ENCODE measurements around the gene STIM1.

STIM1 gene

DNA sequence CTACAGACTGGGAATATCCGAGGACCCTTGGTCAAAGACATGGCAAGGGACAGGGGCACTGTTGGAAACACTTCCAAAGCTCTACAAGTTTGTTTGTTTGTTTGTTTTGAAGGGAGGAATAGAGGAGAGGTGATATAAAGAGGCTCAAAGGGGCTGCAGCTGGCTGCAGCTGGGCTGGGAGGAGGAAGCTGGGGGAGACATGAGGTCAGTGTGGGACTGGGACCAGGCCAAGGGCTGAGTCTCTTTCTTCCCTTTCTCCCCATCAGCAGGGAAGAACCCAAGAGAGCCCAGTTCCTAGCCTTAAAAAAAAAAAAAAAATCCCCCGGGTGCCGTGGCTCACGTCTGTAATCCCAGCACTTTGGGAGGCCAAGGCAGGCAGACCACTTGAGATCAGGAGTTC is 19.7 kb upstream of the STIM1 start:
- in situ Hi-C loops (cut with MboI; ENCODE audit: low sequenced_read_pairs), result no loop called here
- Histone ChIP-seq H3K27me3 (ENCODE audit: low read depth) (no peaks in the 10 kb centered on the region), H3K9me3 (no peaks in the 10 kb centered on the region), H3K4me1 (peaks cover 12% of the 10 kb centered on the region), H3K36me3 (replicated peaks) (peaks cover 21% of the 10 kb centered on the region), H3K4me3 (no peak overlapping the region)
- DNase-seq (ENCODE audit: low spot score in 2 of 2), result no peak

DNA sequence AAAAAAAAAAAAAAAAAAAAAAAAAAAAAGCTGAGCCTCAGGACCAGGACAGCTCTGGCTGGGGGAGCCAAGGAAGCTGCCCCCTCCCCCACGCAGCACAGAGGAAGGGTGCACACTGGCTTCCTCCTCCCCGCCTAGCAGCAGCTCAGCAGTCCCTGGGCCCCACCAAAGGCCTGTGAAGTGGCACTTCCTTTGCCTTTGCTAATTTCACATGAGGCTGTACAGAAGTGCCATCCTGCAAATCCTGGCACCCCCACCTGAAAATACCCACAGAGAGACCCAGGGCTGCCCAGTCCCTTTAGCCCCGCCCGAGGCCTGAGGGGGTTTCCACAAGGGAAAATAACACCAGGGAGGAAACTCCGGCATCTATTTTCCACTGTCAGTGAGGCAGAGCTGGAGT is 18.6 kb upstream of the STIM1 start:
- Histone ChIP-seq H3K4me3 (no peak overlapping the region), H3K9me3 (peaks cover 3% of the 10 kb centered on the region; the same call in 1 of the 2 replicates), H3K4me1 (peaks cover 12% of the 10 kb centered on the region), H3K36me3 (replicated peaks) (peaks cover 21% of the 10 kb centered on the region), H3K27me3 (ENCODE audit: low read depth) (no peaks in the 10 kb centered on the region)
- in situ Hi-C loops (cut with MboI; ENCODE audit: low sequenced_read_pairs), result no loop called here
- no peak for DNase-seq (ENCODE audit: low spot score in 2 of 2)

DNA sequence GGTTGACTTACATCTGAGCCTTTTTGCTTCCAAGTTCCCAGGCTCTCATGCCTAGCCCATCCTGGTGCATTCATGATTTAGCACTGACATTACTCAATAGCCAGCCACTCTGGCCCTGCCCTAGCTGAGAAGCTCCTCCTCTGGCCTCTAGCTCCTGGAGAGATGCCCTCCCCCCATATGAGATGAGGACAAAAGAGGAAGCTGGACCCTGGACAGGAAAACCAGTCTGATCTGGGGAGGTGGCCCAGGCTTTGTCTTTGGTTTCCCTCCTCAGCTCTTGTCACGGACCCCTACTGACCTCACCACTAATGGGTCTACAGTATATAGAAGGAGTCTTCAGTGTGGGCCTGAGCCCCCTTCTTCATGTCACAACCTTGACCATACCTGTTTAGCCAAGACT is 17.7 kb upstream of the STIM1 start:
- DNase-seq (ENCODE audit: low spot score in 2 of 2), result no peak
- peaks cover 21% of the 10 kb centered on the region for H3K36me3 ChIP-seq (replicated peaks)
- in situ Hi-C loops (cut with MboI; ENCODE audit: low sequenced_read_pairs), result no loop called here
- H3K9me3 ChIP-seq, result peaks cover 5% of the 10 kb centered on the region; the same call in 1 of the 2 replicates
- H3K27me3 ChIP-seq (ENCODE audit: low read depth), result no peaks in the 10 kb centered on the region
- no peak overlapping the region for H3K4me3 ChIP-seq
- H3K4me1 ChIP-seq, result peaks cover 12% of the 10 kb centered on the region

DNA sequence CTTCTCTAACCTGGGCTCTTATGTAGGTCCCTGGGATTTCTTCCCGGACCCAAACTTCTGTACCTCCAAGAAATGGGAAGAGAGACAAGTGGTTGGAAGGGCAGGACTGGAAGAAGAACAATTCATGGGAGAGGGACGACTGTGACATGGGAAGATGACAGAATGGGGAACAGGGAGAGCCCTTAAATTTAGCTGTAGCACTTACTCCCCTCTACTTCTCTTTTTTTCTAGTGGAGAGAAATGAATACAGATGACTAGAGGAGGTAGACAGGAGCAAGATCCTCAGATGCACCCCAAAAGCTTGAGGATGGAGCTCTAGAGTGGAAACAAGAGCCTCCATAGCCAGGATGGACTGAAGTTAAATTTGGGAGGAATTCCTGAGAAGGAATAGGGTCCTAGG is 17.0 kb upstream of the STIM1 start:
- Histone ChIP-seq H3K27me3 (ENCODE audit: low read depth) (no peaks in the 10 kb centered on the region), H3K4me3 (no peak overlapping the region), H3K4me1 (peaks cover 12% of the 10 kb centered on the region), H3K9me3 (peaks cover 5% of the 10 kb centered on the region; the same call in 1 of the 2 replicates), H3K36me3 (replicated peaks) (peaks cover 19% of the 10 kb centered on the region)
- no peak for DNase-seq (ENCODE audit: low spot score in 2 of 2)
- in situ Hi-C loops (cut with MboI; ENCODE audit: low sequenced_read_pairs), result no loop called here

DNA sequence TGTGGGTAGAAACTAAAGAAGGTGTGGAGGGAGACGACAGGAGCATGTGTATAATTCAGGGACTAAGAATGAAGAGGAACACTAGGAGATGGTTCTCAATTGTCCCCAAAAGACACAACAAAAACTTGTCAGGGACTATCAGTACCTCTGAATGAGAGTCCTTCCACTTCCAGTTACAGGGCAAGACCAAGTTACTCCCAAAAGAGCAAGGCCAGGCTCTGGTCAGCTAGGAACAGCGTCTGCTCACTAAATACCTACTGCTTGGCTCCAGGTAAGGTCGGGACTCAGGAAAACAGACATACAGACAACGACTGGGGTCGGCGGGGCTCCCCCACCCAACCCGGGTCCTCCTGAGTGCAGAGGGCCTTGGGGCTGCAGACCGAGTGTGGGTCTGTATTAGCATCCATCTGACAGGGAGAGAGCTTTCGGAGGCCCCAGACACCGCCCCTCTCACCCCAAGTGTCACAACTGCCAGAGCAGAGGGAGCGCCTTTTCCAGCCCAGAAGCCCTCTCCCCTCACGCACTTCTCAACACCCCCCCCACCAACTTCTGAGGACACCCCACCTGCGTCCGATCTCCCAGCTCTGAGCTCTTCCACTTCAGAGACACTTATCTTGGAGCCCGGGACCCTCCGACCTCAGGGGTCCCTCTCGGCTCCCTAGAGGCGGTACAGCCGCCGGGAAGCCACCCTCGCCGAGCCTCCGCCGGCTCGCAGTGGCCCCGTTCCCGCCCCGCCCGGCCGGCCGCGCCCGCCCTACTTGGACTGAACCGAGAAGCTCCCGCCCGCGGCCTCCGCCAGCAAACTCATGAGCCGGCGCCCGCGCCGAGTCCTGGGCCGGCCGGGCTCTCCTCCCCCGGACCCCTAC is 15.2 kb upstream of the STIM1 start:
- in situ Hi-C loops (cut with MboI; ENCODE audit: low sequenced_read_pairs), result no loop called here
- H3K27me3 ChIP-seq (ENCODE audit: low read depth), result no peaks in the 10 kb centered on the region
- peak overlapping the region; percentile 61 for H3K4me3 ChIP-seq
- peaks cover 5% of the 10 kb centered on the region; the same call in 1 of the 2 replicates for H3K9me3 ChIP-seq
- peak in 1 of 2 experiments; percentile 36 for DNase-seq (ENCODE audit: low spot score in 2 of 2)
- peaks cover 10% of the 10 kb centered on the region for H3K36me3 ChIP-seq (replicated peaks)
- H3K4me1 ChIP-seq, result peaks cover 12% of the 10 kb centered on the region

DNA sequence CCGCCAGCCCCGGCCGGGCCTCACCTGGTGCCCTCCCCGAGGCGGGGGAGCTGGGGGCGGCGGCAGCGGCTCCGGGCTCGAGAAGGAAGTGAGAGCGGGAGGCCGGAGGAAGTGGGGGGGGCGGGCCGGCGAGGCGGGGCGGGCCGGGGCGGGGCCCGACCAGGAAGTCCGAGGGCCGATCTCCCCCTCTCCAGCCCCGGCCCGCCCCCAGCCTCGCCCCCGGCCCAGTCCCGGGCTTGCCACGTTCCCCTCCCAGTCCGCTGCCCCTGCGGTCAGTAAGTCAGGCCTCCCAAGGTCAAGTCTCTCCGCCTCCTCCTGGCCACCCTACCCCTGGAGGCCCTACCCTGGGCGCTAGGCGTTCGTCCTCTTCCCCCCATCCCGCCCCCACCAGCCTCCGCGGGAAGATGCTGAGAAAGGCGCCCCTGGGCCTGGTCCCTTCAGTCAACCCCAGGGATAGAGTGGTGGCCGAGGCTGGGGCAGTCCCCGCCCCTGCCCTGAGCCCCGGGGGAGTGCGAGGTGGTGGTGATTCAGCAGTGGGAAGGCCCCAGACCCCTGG is 14.5 kb upstream of the STIM1 start, which contains the start of gene RHOG:
Gene RHOG, minus strand, starts transcription at position 90 of the 556 bp plus-strand sequence. CDS start 12,821 bp downstream, outside the sequence.
- peak within 1 kb of the TSS; percentile 61 for H3K4me3 ChIP-seq
- DNase-seq (ENCODE audit: low spot score in 2 of 2), result peak; percentile 53 to 87
- peaks cover 12% of the 10 kb centered on the region for H3K4me1 ChIP-seq
- H3K36me3 ChIP-seq (replicated peaks), result peaks cover 6% of the 10 kb centered on the region; the same call in 1 of the 2 replicates
- no peaks in the 10 kb centered on the region for H3K27me3 ChIP-seq (ENCODE audit: low read depth)
- in situ Hi-C loops (cut with MboI; ENCODE audit: low sequenced_read_pairs), result no loop called here
- H3K9me3 ChIP-seq, result peaks cover 5% of the 10 kb centered on the region; the same call in 1 of the 2 replicates

DNA sequence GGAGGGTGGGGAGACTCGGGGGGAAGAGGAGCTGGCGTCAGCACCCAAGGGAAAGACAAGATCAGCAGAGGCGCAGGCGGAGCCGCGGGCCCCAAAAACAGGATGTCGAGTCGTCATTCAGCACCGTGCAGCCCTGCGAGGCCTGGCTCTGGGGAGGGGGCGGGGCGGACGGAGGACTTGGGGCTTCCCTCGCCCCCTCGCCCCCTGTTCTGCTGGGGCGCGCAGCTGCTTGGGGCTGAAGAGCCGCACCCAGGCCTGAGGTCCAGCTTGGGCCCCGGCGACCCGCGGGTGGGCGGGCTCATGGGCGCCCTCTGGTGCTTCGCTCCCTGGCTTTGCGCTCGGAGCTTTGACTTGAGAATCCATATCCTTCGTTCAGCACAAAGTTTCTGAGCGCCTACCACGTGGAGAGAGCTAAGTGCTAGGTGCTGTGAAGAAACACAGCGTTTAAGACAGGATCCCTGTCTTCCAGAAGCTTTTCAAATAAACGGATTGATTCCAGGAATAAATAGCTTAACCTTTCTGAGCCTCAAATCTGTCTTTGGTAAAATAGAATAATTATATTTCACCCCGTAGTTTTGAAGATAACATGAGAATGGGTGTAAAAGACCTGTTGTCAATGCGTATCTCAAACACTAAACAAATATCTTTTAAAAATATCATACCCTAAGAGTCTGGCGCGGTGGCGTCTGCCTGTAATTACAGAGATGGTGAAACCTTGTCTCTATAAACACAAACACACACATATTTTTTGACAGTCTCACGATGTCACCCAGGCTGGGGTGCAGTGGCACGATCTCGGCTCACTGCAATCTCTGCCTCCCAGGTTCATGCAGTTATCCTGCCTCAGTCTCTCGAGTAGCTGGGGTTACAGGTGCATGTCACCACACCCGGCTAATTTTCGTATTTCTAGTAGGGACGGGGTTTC is 13.8 kb upstream of the STIM1 start:
- Histone ChIP-seq H3K9me3 (peaks cover 5% of the 10 kb centered on the region; the same call in 1 of the 2 replicates), H3K27me3 (ENCODE audit: low read depth) (no peaks in the 10 kb centered on the region), H3K4me1 (peaks cover 12% of the 10 kb centered on the region), H3K4me3 (peak overlapping the region; percentile 61), H3K36me3 (replicated peaks) (peaks cover 6% of the 10 kb centered on the region; the same call in 1 of the 2 replicates)
- in situ Hi-C loops (cut with MboI; ENCODE audit: low sequenced_read_pairs), result no loop called here
- DNase-seq (ENCODE audit: low spot score in 2 of 2), result peak; percentile 88

DNA sequence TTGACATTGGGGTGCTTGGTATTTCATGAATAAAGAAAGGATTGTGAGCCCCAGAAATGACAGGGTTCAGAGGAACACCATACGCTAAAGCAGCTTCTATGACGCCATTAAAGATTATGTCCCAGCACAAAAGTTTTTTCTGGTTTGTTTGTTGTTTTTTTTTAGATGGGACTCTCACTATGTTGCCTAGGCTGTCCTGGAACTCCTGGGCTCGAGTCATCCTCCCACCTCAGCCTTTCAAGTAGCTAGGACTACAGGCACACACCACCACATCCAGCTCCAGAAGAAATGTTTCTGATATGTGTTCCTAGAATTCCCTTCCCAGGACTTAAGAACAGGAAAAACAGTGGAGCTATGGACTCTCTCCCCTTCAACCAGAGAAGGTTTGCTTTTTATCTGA is 12.1 kb upstream of the STIM1 start:
- H3K4me3 ChIP-seq, result no peak overlapping the region
- H3K9me3 ChIP-seq, result peaks cover 5% of the 10 kb centered on the region; the same call in 1 of the 2 replicates
- in situ Hi-C loops (cut with MboI; ENCODE audit: low sequenced_read_pairs), result no loop called here
- H3K4me1 ChIP-seq, result peaks cover 12% of the 10 kb centered on the region
- no peaks in the 10 kb centered on the region for H3K27me3 ChIP-seq (ENCODE audit: low read depth)
- DNase-seq (ENCODE audit: low spot score in 2 of 2), result no peak
- H3K36me3 ChIP-seq (replicated peaks), result no peaks in the 10 kb centered on the region; the same call in 1 of the 2 replicates

DNA sequence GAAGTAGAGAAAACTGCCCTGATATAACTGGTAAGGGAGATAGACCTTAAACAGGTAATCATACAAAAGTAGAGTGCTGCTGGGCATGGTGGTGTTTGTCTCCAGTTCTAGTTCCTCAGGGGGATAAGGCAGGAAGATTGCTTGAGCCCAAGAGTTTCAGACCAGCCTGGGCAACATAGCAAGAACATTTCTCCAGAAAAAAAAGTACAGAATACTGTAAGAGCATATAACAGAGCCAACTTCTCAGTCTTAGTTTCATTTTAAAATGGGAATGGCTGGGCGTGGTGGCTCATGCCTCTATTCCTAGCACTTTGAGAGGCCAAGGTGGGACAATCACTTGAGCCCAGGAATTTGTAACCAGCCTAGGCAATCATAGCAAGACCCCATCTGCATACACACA is 10.2 kb upstream of the STIM1 start:
- Histone ChIP-seq H3K9me3 (peaks cover 5% of the 10 kb centered on the region; the same call in 1 of the 2 replicates), H3K4me3 (no peak overlapping the region), H3K4me1 (no peaks in the 10 kb centered on the region; the same call in none of the 2 replicates), H3K36me3 (replicated peaks) (no peaks in the 10 kb centered on the region), H3K27me3 (ENCODE audit: low read depth) (no peaks in the 10 kb centered on the region)
- no peak for DNase-seq (ENCODE audit: low spot score in 2 of 2)
- in situ Hi-C loops (cut with MboI; ENCODE audit: low sequenced_read_pairs), result loop anchor here (5.0 kb wide), 1 partner anchor 227 kb away; no protein-coding TSS in a partner anchor

DNA sequence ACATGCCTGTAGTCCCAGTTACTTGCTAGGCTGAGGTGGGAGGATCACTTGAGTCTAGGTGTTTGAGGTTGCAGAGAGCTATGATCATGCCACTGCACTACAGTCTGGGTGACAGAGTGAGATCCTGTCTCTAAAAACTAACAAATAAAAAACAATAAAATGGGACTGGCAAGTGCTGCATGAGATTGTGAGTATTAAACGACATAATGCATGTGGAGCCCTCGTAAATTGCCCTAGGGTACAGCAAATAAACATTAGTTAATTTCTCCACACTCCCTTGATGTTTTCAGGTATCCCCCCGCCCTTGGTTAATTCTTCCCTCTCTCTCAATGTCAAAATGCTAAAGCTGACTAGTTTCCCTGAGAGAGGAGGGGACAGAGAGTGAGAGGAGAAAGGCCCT is 9.8 kb upstream of the STIM1 start:
- H3K4me3 ChIP-seq, result no peak overlapping the region
- H3K9me3 ChIP-seq, result peaks cover 5% of the 10 kb centered on the region; the same call in 1 of the 2 replicates
- in situ Hi-C loops (cut with MboI; ENCODE audit: low sequenced_read_pairs), result loop anchor here (5.0 kb wide), 1 partner anchor 227 kb away; no protein-coding TSS in a partner anchor
- no peaks in the 10 kb centered on the region for H3K36me3 ChIP-seq (replicated peaks)
- DNase-seq (ENCODE audit: low spot score in 2 of 2), result no peak
- no peaks in the 10 kb centered on the region for H3K27me3 ChIP-seq (ENCODE audit: low read depth)
- no peaks in the 10 kb centered on the region; the same call in none of the 2 replicates for H3K4me1 ChIP-seq

DNA sequence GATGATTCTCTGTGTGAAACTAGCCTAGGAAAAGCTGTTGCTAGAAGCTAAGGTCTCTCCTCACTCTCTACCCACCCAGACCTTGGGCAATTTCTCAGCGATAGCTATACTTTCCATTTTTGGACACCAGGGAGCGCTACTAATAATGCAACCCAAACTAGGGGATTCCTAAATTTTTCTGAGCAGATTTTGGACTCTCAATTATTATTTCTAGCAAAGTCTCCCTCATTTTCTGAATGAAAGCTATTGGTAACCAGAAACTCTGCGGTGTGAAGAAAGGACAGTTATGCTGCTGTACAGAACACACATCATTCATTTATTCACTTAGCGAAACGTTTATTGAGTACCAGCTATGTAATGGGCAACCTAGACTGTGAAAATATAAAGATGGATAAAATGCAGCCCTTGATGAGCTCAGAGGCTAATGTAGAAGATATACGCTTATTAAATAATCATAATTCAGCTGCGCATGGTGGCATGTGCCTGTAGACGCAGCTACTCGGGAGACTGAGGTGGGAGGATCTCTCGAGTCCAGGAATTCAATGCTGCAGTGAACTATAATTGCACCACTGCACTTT is 6.1 kb upstream of the STIM1 start:
- Histone ChIP-seq H3K27me3 (ENCODE audit: low read depth) (no peaks in the 10 kb centered on the region), H3K4me3 (no peak overlapping the region), H3K4me1 (peaks cover 4% of the 10 kb centered on the region), H3K9me3 (no peaks in the 10 kb centered on the region), H3K36me3 (replicated peaks) (no peaks in the 10 kb centered on the region)
- in situ Hi-C loops (cut with MboI; ENCODE audit: low sequenced_read_pairs), result loop anchor here (5.0 kb wide), 1 partner anchor 223 kb away; no protein-coding TSS in a partner anchor
- DNase-seq (ENCODE audit: low spot score in 2 of 2), result peak; percentile 19 to 66

DNA sequence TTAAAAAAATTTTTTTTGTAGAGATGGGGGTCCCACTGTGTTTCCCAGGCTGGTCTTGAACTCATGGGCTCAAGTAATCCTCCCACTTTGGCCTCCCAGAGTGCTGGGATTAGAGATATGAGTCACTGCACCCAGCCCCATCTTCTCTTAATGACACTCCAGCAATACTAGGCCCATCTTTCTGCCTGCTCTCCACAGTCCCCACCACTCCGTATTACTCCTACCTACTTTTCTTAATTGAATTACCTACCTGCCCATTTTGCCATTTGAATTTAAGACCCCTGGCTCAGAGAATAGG is 2.0 kb upstream of the STIM1 start:
- no peak for DNase-seq (ENCODE audit: low spot score in 2 of 2)
- Histone ChIP-seq H3K4me1 (peaks cover 18% of the 10 kb centered on the region), H3K36me3 (replicated peaks) (no peaks in the 10 kb centered on the region), H3K27me3 (ENCODE audit: low read depth) (no peaks in the 10 kb centered on the region), H3K4me3 (no peak overlapping the region), H3K9me3 (no peaks in the 10 kb centered on the region)
- in situ Hi-C loops (cut with MboI; ENCODE audit: low sequenced_read_pairs), result no loop called here
